ENCODE measurements around the gene DOCK1.

GRCh38 chr10:127184582-127184981 is 279.4 kb downstream of the DOCK1 start:
- TF ChIP-seq TCF12 (IDR thresholded peaks at IDR 0.05) (no peak), CTCF (IDR thresholded peaks at IDR 0.05) (no peak), TAF1 (IDR thresholded peaks at IDR 0.05; ENCODE audit: borderline replicate concordance, low read depth, low read length) (no peak), CHD2 (IDR thresholded peaks at IDR 0.05; ENCODE audit: low read length, partially characterized antibody) (no peak), EZH2phosphoT487 (IDR thresholded peaks at IDR 0.05; ENCODE audit: borderline replicate concordance, low read depth) (no peak), SMC3 (IDR thresholded peaks at IDR 0.05; ENCODE audit: low read depth, low read length) (no peak), USF2 (IDR thresholded peaks at IDR 0.05; ENCODE audit: borderline replicate concordance, low read depth, low read length) (no peak), GABPA (IDR thresholded peaks at IDR 0.05; ENCODE audit: low read depth) (no peak)

Data from SK-N-SH (cell line).